Measurements from ENCODE around the gene CDT1.
"Not testable (repeated sequence)": the region's sequence is repeated elsewhere in the genome, so short reads cannot be mapped to it uniquely, and the experiment has no call there.

CDT1 gene

GRCh38 chr16:88768071-88768783 lies 35.4 kb upstream of the CDT1 start:
- DNase-seq (ENCODE audit: low spot score), result no peak

- peak; percentile 90 for DNase-seq (ENCODE audit: low spot score)
These were observed 33.8 kb upstream of the CDT1 start for GRCh38 chr16:88769617-88770460.

GRCh38 chr16:88770461-88771293 lies 32.9 kb upstream of the CDT1 start:
- DNase-seq (ENCODE audit: low spot score), result peak; percentile 94

GRCh38 chr16:88771294-88771772 lies 32.3 kb upstream of the CDT1 start:
- DNase-seq (ENCODE audit: low spot score), result no peak

GRCh38 chr16:88771781-88772180 lies 31.8 kb upstream of the CDT1 start:
- DNase-seq (ENCODE audit: low spot score), result not testable (repeated sequence)

- no peak for DNase-seq (ENCODE audit: low spot score)
These were observed 30.4 kb upstream of the CDT1 start for GRCh38 chr16:88772871-88773811.

GRCh38 chr16:88773812-88774291 lies 29.7 kb upstream of the CDT1 start:
- no peak for DNase-seq (ENCODE audit: low spot score)

- DNase-seq (ENCODE audit: low spot score), result no peak
These were observed 28.8 kb upstream of the CDT1 start for GRCh38 chr16:88774544-88775393.

GRCh38 chr16:88775825-88776224 lies 27.8 kb upstream of the CDT1 start:
- no peak for DNase-seq (ENCODE audit: low spot score)

GRCh38 chr16:88777471-88778270 lies 25.9 kb upstream of the CDT1 start:
- DNase-seq (ENCODE audit: low spot score), result no peak

GRCh38 chr16:88778271-88778525 lies 25.4 kb upstream of the CDT1 start:
- DNase-seq (ENCODE audit: low spot score), result no peak

GRCh38 chr16:88778541-88779065 lies 25.0 kb upstream of the CDT1 start:
- DNase-seq (ENCODE audit: low spot score), result no peak

- DNase-seq (ENCODE audit: low spot score), result no peak
These were observed 24.0 kb upstream of the CDT1 start for GRCh38 chr16:88779406-88780141.

- no peak for DNase-seq (ENCODE audit: low spot score)
These were observed 23.2 kb upstream of the CDT1 start for GRCh38 chr16:88780142-88781062.

- peak; percentile 53 for DNase-seq (ENCODE audit: low spot score)
These were observed 22.2 kb upstream of the CDT1 start for GRCh38 chr16:88781140-88782077.
